HL-60/S4 (cell line): ENCODE measurements around the gene ACSL6.

Experiments
- in situ Hi-C: fragments of 300-500 bp; cut with MboI; formaldehyde crosslinking; loops from 2 replicates; pipeline ENCODE4 v1.14.3; 2022; ENCODE audit warnings: low sequenced_read_pairs

Gene ACSL6

GRCh38 chr5:132011622-132012343 is at the start of gene ACSL6:
Gene ACSL6, minus strand, starts transcription at chr5:132011658. Its CDS starts 105 bp downstream, at chr5:132011553.
- in situ Hi-C loops: loop anchor here (25.0 kb wide), 2 partner anchors 424 to 574 kb away; no protein-coding TSS in a partner anchor

- in situ Hi-C loops: no loop called here
These were observed 49.2 kb upstream of the ACSL6 start, which contains the start of gene IL3 for GRCh38 chr5:132060501-132061161. Gene IL3, plus strand, starts transcription at chr5:132060655. Its CDS starts 52 bp downstream, at chr5:132060707.

GRCh38 chr5:132059696-132060500 is 48.4 kb upstream of the ACSL6 start:
- in situ Hi-C loops: no loop called here

GRCh38 chr5:132059043-132059695 is 47.7 kb upstream of the ACSL6 start:
- in situ Hi-C loops: no loop called here

- in situ Hi-C loops: no loop called here
These were observed 47.2 kb upstream of the ACSL6 start for GRCh38 chr5:132058646-132059042.

- in situ Hi-C loops: no loop called here
These were observed 46.2 kb upstream of the ACSL6 start for GRCh38 chr5:132057498-132058255.

GRCh38 chr5:132056610-132057497 is 45.4 kb upstream of the ACSL6 start:
- in situ Hi-C loops: no loop called here

- in situ Hi-C loops: no loop called here
These were observed 44.6 kb upstream of the ACSL6 start for GRCh38 chr5:132055808-132056609.

GRCh38 chr5:132055441-132055807 is 44.0 kb upstream of the ACSL6 start:
- in situ Hi-C loops: no loop called here

- in situ Hi-C loops: no loop called here
These were observed 43.4 kb upstream of the ACSL6 start for GRCh38 chr5:132054697-132055440.

- in situ Hi-C loops: no loop called here
These were observed 42.7 kb upstream of the ACSL6 start for GRCh38 chr5:132054031-132054696.

- in situ Hi-C loops: no loop called here
These were observed 42.0 kb upstream of the ACSL6 start for GRCh38 chr5:132053483-132053882.

GRCh38 chr5:132052520-132052919 is 41.1 kb upstream of the ACSL6 start:
- in situ Hi-C loops: no loop called here

- in situ Hi-C loops: no loop called here
These were observed 39.4 kb upstream of the ACSL6 start for GRCh38 chr5:132050661-132051552.

GRCh38 chr5:132050136-132050535 is 38.7 kb upstream of the ACSL6 start:
- in situ Hi-C loops: no loop called here

- in situ Hi-C loops: no loop called here
These were observed 38.1 kb upstream of the ACSL6 start for GRCh38 chr5:132049559-132049958.
